ENCODE measurements around the gene CCDC47.
A peak's percentile ranks its signal among the peaks of the same experiment; 100 is the strongest.

The CCDC47 gene

DNA sequence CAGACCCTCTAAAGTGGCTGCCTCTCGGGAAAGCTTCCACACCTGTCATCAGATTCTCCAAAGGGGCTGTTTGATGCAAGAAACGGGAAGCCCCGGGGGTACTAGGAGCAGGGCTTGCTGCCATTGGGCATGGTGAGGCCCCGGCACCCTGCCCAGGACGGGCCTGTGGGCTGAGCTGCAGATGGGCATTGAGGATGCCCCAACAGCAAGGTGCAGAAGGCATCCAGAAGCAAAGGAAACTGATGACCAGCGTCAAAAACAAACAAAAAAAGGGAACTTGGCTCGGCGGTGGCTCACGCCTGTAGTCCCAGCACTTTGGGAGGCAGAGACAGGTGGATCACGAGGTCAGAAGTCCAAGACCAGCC is 72.0 kb downstream of the CCDC47 start:
- DNase-seq (ENCODE audit: low spot score), result no peak
- TF ChIP-seq, protein P1, sequence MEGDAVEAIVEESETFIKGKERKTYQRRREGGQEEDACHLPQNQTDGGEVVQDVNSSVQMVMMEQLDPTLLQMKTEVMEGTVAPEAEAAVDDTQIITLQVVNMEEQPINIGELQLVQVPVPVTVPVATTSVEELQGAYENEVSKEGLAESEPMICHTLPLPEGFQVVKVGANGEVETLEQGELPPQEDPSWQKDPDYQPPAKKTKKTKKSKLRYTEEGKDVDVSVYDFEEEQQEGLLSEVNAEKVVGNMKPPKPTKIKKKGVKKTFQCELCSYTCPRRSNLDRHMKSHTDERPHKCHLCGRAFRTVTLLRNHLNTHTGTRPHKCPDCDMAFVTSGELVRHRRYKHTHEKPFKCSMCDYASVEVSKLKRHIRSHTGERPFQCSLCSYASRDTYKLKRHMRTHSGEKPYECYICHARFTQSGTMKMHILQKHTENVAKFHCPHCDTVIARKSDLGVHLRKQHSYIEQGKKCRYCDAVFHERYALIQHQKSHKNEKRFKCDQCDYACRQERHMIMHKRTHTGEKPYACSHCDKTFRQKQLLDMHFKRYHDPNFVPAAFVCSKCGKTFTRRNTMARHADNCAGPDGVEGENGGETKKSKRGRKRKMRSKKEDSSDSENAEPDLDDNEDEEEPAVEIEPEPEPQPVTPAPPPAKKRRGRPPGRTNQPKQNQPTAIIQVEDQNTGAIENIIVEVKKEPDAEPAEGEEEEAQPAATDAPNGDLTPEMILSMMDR (IDR thresholded peaks at IDR 0.05; ENCODE audit: extremely low read depth, insufficient read depth, missing control alignments), result no peak
- in situ Hi-C loops (cut with MboI; ENCODE audit: low pct_unique_long_range_greater_than_20kb, low sequenced_read_pairs, unreplicated experiment), result no loop called here

DNA sequence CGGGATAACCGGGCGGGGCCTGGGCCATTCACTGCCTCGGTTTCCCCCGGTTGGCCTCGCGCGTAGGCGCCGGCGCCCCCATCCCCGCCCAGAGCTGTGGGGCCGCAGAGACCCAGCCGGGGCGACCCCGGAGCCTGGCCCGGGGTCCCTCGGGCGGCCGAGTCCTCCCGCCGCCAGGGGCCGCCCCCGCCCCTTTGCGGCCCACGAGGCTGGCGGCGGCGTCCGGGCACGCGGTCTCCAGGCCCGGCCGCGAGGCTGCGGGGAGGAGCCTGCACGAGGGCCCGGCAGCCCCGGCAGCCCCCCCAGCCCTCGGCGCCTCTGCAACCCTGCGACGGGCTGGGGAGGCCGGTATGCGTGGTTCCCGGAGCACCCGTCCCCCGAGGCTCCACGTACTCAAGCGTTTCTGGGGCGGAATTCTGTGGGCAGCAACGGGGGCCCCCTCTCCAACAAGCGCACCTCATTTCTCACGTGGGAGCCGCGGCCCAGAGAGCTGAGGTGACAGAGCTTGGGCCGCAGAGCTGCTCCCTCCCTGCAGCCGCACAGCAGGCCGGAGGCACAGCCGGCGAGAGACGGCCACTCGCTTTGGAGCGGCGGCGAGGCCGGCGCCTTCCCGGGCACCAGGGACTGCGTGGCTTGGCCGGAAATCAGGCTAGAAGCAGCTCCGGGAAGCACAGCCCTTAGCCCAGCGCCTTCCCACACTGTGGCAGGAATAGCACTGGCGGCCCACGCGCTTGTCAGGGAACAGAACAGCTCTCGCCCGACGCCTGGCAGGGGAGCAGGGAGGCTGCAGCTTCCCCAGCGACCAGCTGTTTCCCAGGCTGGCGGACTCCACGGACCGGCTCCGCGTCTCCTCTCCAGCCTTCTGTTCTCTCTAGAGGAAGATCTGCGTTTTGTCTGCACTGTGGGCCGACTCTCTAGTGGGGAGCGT is 72.6 kb downstream of the CCDC47 start:
- in situ Hi-C loops (cut with MboI; ENCODE audit: low pct_unique_long_range_greater_than_20kb, low sequenced_read_pairs, unreplicated experiment), result no loop called here
- peak; percentile 84 for DNase-seq (ENCODE audit: low spot score)
- TF ChIP-seq, protein P1 (IDR thresholded peaks at IDR 0.05; ENCODE audit: extremely low read depth, insufficient read depth, missing control alignments), result peak; percentile 53

DNA sequence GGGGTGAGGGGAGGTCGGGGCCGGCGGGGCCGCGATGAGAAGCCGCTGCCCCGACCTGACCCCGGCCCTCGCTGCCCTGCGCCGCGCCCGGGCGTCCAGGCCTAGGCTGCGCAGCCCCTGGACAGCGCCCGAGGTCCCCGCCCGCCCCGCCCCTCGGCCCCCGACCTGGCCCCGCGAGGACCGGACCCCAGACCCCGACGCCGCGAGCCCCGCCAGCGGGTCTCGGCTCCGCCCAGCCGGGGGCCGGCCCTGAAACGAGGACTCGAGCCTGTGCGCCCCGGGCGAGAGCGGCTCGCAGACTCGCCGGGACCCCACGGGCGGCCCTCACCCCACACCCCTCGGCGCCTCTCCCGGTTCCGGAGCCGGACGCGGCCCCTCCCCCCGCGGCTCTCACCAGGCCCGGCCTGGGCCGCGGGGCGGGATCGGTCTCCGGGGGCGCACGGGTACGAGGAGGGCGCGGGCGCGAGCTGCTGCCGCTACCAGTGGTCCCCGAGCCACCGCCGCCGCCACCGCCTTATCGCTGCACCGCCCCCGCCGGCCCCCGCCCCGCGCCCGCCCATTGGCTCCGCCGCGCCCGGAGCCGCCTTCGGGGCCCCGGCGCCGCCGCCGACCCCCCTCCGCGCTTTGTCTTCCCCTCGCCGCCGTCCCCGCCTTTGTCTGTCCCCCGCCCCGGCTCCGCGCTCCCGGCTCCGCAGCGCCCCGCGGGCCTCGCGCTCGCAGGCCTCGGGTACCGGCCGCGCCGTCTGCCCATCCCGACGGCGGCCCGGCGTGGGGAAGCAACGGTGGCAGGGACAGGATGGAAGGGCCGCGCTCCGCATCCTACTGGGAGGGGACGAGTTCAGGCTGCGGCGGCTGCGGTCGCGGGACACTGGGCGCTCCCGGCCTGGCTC is 73.5 kb downstream of the CCDC47 start, which contains the start of gene LIMD2:
Gene LIMD2 (minus strand): TSS at position 488 of the 890 bp plus-strand sequence. CDS start 827 bp downstream, outside the sequence.
- in situ Hi-C loops (cut with MboI; ENCODE audit: low pct_unique_long_range_greater_than_20kb, low sequenced_read_pairs, unreplicated experiment), result no loop called here
- DNase-seq (ENCODE audit: low spot score), result peak; percentile 93
- TF ChIP-seq, protein P1 (IDR thresholded peaks at IDR 0.05; ENCODE audit: extremely low read depth, insufficient read depth, missing control alignments), result peak; percentile 20

DNA sequence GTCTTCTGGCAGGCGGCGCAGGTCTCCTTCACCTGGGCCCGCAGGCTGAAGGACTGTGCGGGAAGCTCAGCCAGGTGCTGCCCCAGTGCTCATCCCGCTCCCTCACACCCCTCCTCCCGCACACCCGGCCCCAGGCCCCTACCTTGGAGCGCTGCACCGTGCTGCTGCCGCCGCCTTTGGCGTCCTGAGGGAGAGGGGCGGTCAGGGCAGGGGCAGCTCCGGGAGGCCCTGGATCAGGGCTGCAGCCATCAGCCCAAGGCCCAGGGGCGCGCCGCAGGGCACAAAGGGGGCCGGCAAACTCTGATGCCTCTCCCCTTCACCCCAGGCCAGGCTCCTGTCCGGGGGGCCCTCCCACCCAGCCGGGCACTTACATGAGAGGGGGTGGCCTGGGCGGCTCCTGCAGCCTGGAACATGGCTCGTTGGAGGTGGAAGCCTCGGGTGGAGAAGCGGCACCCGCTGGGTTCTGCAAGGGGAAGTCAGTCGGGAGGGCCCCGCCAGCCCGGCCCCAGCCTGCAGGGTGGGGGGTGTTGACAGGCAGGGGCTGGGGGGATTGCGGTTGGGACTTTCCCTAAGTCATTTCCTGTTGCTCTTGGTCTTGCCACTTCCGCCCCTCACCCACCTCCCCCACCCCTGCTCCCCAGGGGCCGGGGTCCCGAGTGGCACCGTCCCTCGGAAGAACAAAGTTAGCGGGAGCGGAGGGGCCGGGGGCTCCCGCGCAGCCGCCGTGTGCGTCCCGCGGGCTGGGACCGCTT is 74.3 kb downstream of the CCDC47 start:
- DNase-seq (ENCODE audit: low spot score), result peak; percentile 90
- in situ Hi-C loops (cut with MboI; ENCODE audit: low pct_unique_long_range_greater_than_20kb, low sequenced_read_pairs, unreplicated experiment), result no loop called here
- TF ChIP-seq, protein P1 (IDR thresholded peaks at IDR 0.05; ENCODE audit: extremely low read depth, insufficient read depth, missing control alignments), result no peak

DNA sequence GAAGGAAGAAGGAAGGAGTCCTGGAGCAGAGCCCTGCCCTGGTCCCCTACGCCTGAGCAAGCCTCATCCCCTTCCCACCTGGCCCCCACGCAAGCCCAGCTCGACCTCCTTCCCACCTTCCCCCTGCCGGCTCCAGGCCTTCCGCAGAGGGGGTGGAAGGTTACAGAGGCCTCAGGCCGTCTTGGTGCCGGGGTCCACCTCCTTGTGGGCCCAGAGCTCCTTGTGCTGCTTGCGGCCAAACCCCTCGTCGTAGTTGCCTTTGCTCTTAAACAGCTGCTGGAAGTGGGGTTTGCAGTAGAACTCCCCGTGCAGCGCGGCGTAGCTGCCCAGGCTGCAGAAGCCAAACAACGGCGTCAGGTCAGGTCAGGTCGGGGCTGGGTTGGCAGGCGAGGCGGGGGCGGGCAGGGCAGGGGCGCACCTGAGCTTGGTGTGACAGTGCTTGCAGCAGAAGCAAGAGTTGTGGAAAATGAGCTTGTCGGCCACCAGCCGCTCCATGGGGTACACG is 75.0 kb downstream of the CCDC47 start:
- in situ Hi-C loops (cut with MboI; ENCODE audit: low pct_unique_long_range_greater_than_20kb, low sequenced_read_pairs, unreplicated experiment), result no loop called here
- DNase-seq (ENCODE audit: low spot score), result no peak
- TF ChIP-seq, protein P1 (IDR thresholded peaks at IDR 0.05; ENCODE audit: extremely low read depth, insufficient read depth, missing control alignments), result no peak
